IMR-90 (cell line): ENCODE measurements around the gene RAB30. TPM values are rescaled to one million over a fixed set of nuclear protein-coding genes. Genes with fewer than 3 reads are reported as not detected.

Experiments used
- ATAC-seq: fragments of 200-7000 bp; cut with Tn5 transposase; 2 replicates; pipeline ENCODE4 v1.9.1; 2020; ENCODE audit warnings: low read depth, mild to moderate bottlenecking, moderate library complexity
- BruUV-seq: library from RNA; stranded (reverse); fragments of 400-500 nt; replicated peaks from 2 replicates; lab custom pipeline; 2021; lab: Mats Ljungman, UMichigan
- CTCF ChIA-PET: fragments of 300-600 bp; formaldehyde crosslinking; extraction: SDS; loops from one replicate; lab custom pipeline; 2021; ENCODE audit warnings: antibody characterized with exemption; lab: Yijun Ruan, JAX
- POLR2A ChIA-PET: fragments of 300-600 bp; sonication (Branson Sonifier 250); formaldehyde crosslinking; loops from one replicate; lab custom pipeline; 2022; ENCODE audit warnings: antibody characterized with exemption; ENCODE audit not compliant: unreplicated experiment; lab: Charles Lee
- DNase-seq: peaks from one replicate; pipeline ENCODE4 v3.0.0; 2013
- H2AFZ ChIP-seq: replicated peaks from 2 replicates; pipeline ENCODE3; 2013; ENCODE audit warnings: low read length, mild to moderate bottlenecking; ENCODE audit not compliant: poor library complexity
- H2AK5ac ChIP-seq: 2 replicates; pipeline ENCODE4 v1.6.1; 2013; ENCODE audit warnings: low read depth, low read length, inconsistent platforms
- H2AK9ac ChIP-seq: replicated peaks from 2 replicates; pipeline ENCODE3; 2013; ENCODE audit warnings: mild to moderate bottlenecking, low read depth, low read length, moderate library complexity; ENCODE audit not compliant: poor library complexity
- H2BK120ac ChIP-seq: 2 replicates; pipeline ENCODE4 v1.6.1; 2013; ENCODE audit warnings: low read depth, low read length, inconsistent platforms
- H2BK15ac ChIP-seq: 3 replicates; pipeline ENCODE4 v1.6.1; 2013; ENCODE audit warnings: low read depth, low read length, inconsistent platforms
- H2BK20ac ChIP-seq: 2 replicates; pipeline ENCODE4 v1.6.1; 2013; ENCODE audit warnings: low read depth, mild to moderate bottlenecking, inconsistent platforms, low read length, moderate library complexity
- H2BK5ac ChIP-seq: 2 replicates; pipeline ENCODE4 v1.6.1; 2013; ENCODE audit warnings: mild to moderate bottlenecking, low read depth, low read length, inconsistent platforms; ENCODE audit not compliant: poor library complexity, severe bottlenecking
- H3K14ac ChIP-seq: replicated peaks from 2 replicates; pipeline ENCODE4 v1.6.1; 2013; ENCODE audit warnings: low read depth, low read length, inconsistent platforms
- H3K18ac ChIP-seq: 2 replicates; pipeline ENCODE4 v1.6.1; 2013; ENCODE audit warnings: low read depth, low read length, control low read depth
- H3K23ac ChIP-seq: 2 replicates; pipeline ENCODE4 v1.6.1; 2013; ENCODE audit warnings: low read depth, low read length, inconsistent platforms
- H3K27ac ChIP-seq: 2 replicates; pipeline ENCODE4 v1.5.1; 2013; ENCODE audit warnings: mild to moderate bottlenecking, control low read depth, low read length; ENCODE audit not compliant: insufficient read depth
- H3K27me3 ChIP-seq: 2 replicates; pipeline ENCODE4 v1.6.1; 2013; ENCODE audit warnings: low read length; ENCODE audit not compliant: control insufficient read depth, insufficient read depth
- H3K36me3 ChIP-seq: 2 replicates; pipeline ENCODE4 v1.6.1; 2013; ENCODE audit warnings: low read length, mixed read lengths; ENCODE audit not compliant: control insufficient read depth, insufficient read depth
- H3K4ac ChIP-seq: 2 replicates; pipeline ENCODE4 v1.6.1; 2013; ENCODE audit warnings: low read depth, low read length, inconsistent platforms
- H3K4me1 ChIP-seq: 2 replicates; pipeline ENCODE4 v1.6.1; 2013; ENCODE audit warnings: low read length, mixed read lengths; ENCODE audit not compliant: control insufficient read depth, insufficient read depth
- H3K4me2 ChIP-seq: 2 replicates; pipeline ENCODE4 v1.6.1; 2013; ENCODE audit warnings: low read depth, mild to moderate bottlenecking, control low read depth, low read length, moderate library complexity
- H3K4me3 ChIP-seq: 2 replicates; pipeline ENCODE4 v1.5.1; 2013; ENCODE audit warnings: low read depth, mild to moderate bottlenecking, control low read depth, low read length, moderate library complexity; ENCODE audit not compliant: insufficient read depth
- H3K56ac ChIP-seq: 2 replicates; pipeline ENCODE4 v1.6.1; 2013; ENCODE audit warnings: low read length, inconsistent platforms; ENCODE audit not compliant: insufficient read depth; ENCODE audit errors: extremely low read depth
- H3K79me1 ChIP-seq, 2 experiments: 2 replicates each; pipeline ENCODE4 v1.6.1; 2013; ENCODE audit warnings: low read length in 2 of 2, inconsistent platforms in 1 of 2, low read depth in 1 of 2
- H3K9ac ChIP-seq: 2 replicates; pipeline ENCODE4 v1.6.1; 2013; ENCODE audit warnings: low read depth, low read length, control low read depth
- H3K9me1 ChIP-seq: 2 replicates; pipeline ENCODE4 v1.6.1; 2013; ENCODE audit warnings: low read length, inconsistent platforms; ENCODE audit not compliant: insufficient read depth
- H3K9me3 ChIP-seq: 2 replicates; pipeline ENCODE4 v1.6.1; 2013; ENCODE audit warnings: low read length; ENCODE audit not compliant: control insufficient read depth, insufficient read depth
- H4K20me1 ChIP-seq: 2 replicates; pipeline ENCODE4 v1.6.1; 2013; ENCODE audit warnings: low read length, inconsistent platforms; ENCODE audit not compliant: insufficient read depth
- H4K5ac ChIP-seq: 2 replicates; pipeline ENCODE4 v1.6.1; 2013; ENCODE audit warnings: mild to moderate bottlenecking, low read depth, low read length, control low read depth
- H4K8ac ChIP-seq, 2 experiments: 2 replicates each; pipeline ENCODE4 v1.6.1; 2013; ENCODE audit warnings: low read depth in 2 of 2, low read length in 2 of 2, control low read depth in 1 of 2, inconsistent platforms in 1 of 2
- H4K91ac ChIP-seq: 2 replicates; pipeline ENCODE4 v1.6.1; 2013; ENCODE audit warnings: low read depth, low read length, inconsistent platforms; ENCODE audit not compliant: insufficient read depth
- BHLHE40 ChIP-seq: fragments of 150-350 bp; IDR thresholded peaks from 2 replicates; pipeline ENCODE4 v1.6.1; 2016; ENCODE audit warnings: mild to moderate bottlenecking, low read depth, low read length
- CEBPB ChIP-seq: IDR thresholded peaks from 2 replicates; pipeline ENCODE4 v1.6.1; 2012; ENCODE audit warnings: low read depth, low read length, improper control_type of control experiment
- CHD1 ChIP-seq: IDR thresholded peaks from 2 replicates; pipeline ENCODE4 v1.6.1; 2012; ENCODE audit warnings: low read depth, low read length, improper control_type of control experiment
- FOS ChIP-seq: fragments of 150-350 bp; IDR thresholded peaks from 2 replicates; pipeline ENCODE4 v1.6.1; 2016; ENCODE audit warnings: low read depth, low read length
- MAFK ChIP-seq: IDR thresholded peaks from 2 replicates; pipeline ENCODE4 v1.6.1; 2012; ENCODE audit warnings: low read depth, low read length, improper control_type of control experiment
- MAZ ChIP-seq: IDR thresholded peaks from 2 replicates; pipeline ENCODE4 v1.6.1; 2012; ENCODE audit warnings: low read depth, mild to moderate bottlenecking, low read length, improper control_type of control experiment, moderate library complexity, borderline replicate concordance
- MXI1 ChIP-seq: IDR thresholded peaks from 2 replicates; pipeline ENCODE4 v1.6.1; 2012; ENCODE audit warnings: low read depth, mild to moderate bottlenecking, low read length, moderate library complexity, borderline replicate concordance
- NFE2L2 ChIP-seq: fragments of 150-350 bp; IDR thresholded peaks from 2 replicates; pipeline ENCODE4 v1.6.1; 2016; ENCODE audit warnings: low read depth, mild to moderate bottlenecking, low read length
- POLR2A ChIP-seq: IDR thresholded peaks from 2 replicates; pipeline ENCODE4 v1.6.1; 2012; ENCODE audit warnings: mild to moderate bottlenecking, low read depth, low read length
- RAD21 ChIP-seq: IDR thresholded peaks from 2 replicates; pipeline ENCODE4 v1.6.1; 2012; ENCODE audit warnings: low read length, improper control_type of control experiment
- RCOR1 ChIP-seq: IDR thresholded peaks from 2 replicates; pipeline ENCODE4 v1.6.1; 2012; ENCODE audit warnings: mild to moderate bottlenecking, low read length, improper control_type of control experiment; ENCODE audit not compliant: insufficient replicate concordance
- RFX5 ChIP-seq: IDR thresholded peaks from 2 replicates; pipeline ENCODE4 v1.8.0; 2012; ENCODE audit warnings: low read depth, mild to moderate bottlenecking, low read length, moderate library complexity
- SMC3 ChIP-seq: fragments of 150-350 bp; IDR thresholded peaks from 2 replicates; pipeline ENCODE4 v1.6.1; 2016; ENCODE audit warnings: low read depth, mild to moderate bottlenecking, antibody characterized with exemption, low read length, moderate library complexity
- dilution Hi-C: fragments of 300-500 bp; cut with HindIII; formaldehyde crosslinking; loops from one replicate; pipeline ENCODE4 v1.14.3; 2018; ENCODE audit warnings: low sequenced_read_pairs; ENCODE audit not compliant: unreplicated experiment
- in situ Hi-C: fragments of 300-500 bp; cut with MboI; formaldehyde crosslinking; loops from 3 replicates; pipeline ENCODE4 v1.14.3; 2019; ENCODE audit warnings: low sequenced_read_pairs, inconsistent platforms, mixed read lengths
- intact Hi-C: fragments of 100-400 bp; cut with micrococcal nuclease; formaldehyde crosslinking; loops from 2 replicates; pipeline ENCODE4 v1.10.0; 2022
- polyA plus RNA-seq, 3 experiments: library from polyadenylated mRNA; depleted of rRNA; stranded (reverse); fragments of >200 nt; gene quantifications; 2 replicates each; pipeline ENCODE4 v1.2.3, GENCODE V29; 2012; ENCODE audit warnings: low replicate concordance in 1 of 3
- total RNA-seq: library from RNA; depleted of rRNA; stranded (reverse); fragments of >200 nt; gene quantifications from 2 replicates; pipeline ENCODE4 v1.2.3, GENCODE V29; 2012
- TF ChIP-seq, protein P1 (sequence below): conservative IDR thresholded peaks from 2 replicates; pipeline ENCODE4 v1.5.1; 2012; ENCODE audit warnings: mild to moderate bottlenecking, low read depth, low read length, improper control_type of control experiment
- TF ChIP-seq, protein P2 (sequence below): fragments of 150-350 bp; IDR thresholded peaks from 2 replicates; pipeline ENCODE4 v1.6.1; 2016; ENCODE audit warnings: low read depth, mild to moderate bottlenecking, low read length, moderate library complexity, borderline replicate concordance
- TF ChIP-seq, protein P3 (sequence below): fragments of 150-350 bp; IDR thresholded peaks from 2 replicates; pipeline ENCODE4 v1.6.1; 2017; ENCODE audit warnings: mild to moderate bottlenecking, antibody characterized with exemption, low read length, low read depth

Gene RAB30
- total and polyA plus RNA-seq, 2 of the 4 experiments (the other 2 are of a cell fraction): 7.2 to 25.6 TPM

DNA sequence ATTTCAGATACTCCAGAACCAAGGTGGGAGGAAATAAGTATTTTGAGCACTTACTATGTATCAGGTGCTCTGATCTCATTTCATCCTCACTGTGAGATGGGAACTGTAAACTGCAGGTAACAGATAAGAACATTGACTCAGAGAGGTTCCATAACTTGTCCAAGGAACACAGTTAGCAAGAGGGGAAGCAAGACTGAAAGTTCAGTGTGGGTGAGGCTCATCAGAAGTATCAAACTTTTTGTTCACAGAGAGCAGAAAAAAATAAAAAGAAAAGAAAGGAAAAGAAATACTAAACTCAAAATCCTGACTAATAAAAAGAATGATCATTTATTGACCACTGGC, 37.1 kb downstream of the RAB30 start:
- ChIA-PET CTCF (no interaction called here), POLR2A (no interaction called here)
- Histone ChIP-seq H3K9ac (no peak overlapping the region), H2BK15ac (no peak overlapping the region), H3K4me1 (peaks cover 6% of the 10 kb centered on the region; the same call in 1 of the 2 replicates), H3K36me3 (no peaks in the 10 kb centered on the region), H4K91ac (peak overlapping the region; percentile 6; the same call in 1 of the 2 replicates), H2BK20ac (peak overlapping the region; percentile 21; the same call in 1 of the 2 replicates), H3K9me3 (no peaks in the 10 kb centered on the region), H4K20me1 (peaks cover 13% of the 10 kb centered on the region; the same call in 1 of the 2 replicates), H3K4me3 (no peak overlapping the region), H4K5ac (no peak overlapping the region), H3K4ac (no peak overlapping the region; the same call in 1 of the 2 replicates), H3K27ac (no peak overlapping the region), H3K56ac (no peak overlapping the region), H2BK5ac (peak overlapping the region; percentile 37), H2AK5ac (no peak overlapping the region), H3K23ac (no peak overlapping the region), H3K9me1 (peaks cover 8% of the 10 kb centered on the region), H2AK9ac (no peak overlapping the region), H3K18ac (peak overlapping the region; percentile 22; the same call in 1 of the 2 replicates), H3K14ac (no peak overlapping the region), H4K8ac (peak overlapping the region in 1 of 2 experiments; percentile 31; a peak in 2 of 4 replicates), H3K4me2 (peak overlapping the region; percentile 34; the same call in 1 of the 2 replicates), H3K79me1 (peaks cover 32 to 33% of the 10 kb centered on the region in 2 experiments), H3K27me3 (no peaks in the 10 kb centered on the region), H2BK120ac (no peak overlapping the region), H2AFZ (no peak overlapping the region)
- DNase-seq (no peak), ATAC-seq (no peak)
- BruUV-seq: no TSS peak
- no peak for TF ChIP-seq MXI1
- TF ChIP-seq, protein P1, sequence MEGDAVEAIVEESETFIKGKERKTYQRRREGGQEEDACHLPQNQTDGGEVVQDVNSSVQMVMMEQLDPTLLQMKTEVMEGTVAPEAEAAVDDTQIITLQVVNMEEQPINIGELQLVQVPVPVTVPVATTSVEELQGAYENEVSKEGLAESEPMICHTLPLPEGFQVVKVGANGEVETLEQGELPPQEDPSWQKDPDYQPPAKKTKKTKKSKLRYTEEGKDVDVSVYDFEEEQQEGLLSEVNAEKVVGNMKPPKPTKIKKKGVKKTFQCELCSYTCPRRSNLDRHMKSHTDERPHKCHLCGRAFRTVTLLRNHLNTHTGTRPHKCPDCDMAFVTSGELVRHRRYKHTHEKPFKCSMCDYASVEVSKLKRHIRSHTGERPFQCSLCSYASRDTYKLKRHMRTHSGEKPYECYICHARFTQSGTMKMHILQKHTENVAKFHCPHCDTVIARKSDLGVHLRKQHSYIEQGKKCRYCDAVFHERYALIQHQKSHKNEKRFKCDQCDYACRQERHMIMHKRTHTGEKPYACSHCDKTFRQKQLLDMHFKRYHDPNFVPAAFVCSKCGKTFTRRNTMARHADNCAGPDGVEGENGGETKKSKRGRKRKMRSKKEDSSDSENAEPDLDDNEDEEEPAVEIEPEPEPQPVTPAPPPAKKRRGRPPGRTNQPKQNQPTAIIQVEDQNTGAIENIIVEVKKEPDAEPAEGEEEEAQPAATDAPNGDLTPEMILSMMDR: no peak
- no peak for TF ChIP-seq CHD1
- TF ChIP-seq, protein P2, sequence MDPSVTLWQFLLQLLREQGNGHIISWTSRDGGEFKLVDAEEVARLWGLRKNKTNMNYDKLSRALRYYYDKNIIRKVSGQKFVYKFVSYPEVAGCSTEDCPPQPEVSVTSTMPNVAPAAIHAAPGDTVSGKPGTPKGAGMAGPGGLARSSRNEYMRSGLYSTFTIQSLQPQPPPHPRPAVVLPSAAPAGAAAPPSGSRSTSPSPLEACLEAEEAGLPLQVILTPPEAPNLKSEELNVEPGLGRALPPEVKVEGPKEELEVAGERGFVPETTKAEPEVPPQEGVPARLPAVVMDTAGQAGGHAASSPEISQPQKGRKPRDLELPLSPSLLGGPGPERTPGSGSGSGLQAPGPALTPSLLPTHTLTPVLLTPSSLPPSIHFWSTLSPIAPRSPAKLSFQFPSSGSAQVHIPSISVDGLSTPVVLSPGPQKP: no peak
- TF ChIP-seq CEBPB: no peak
- no peak for TF ChIP-seq FOS
- no peak for TF ChIP-seq MAZ
- TF ChIP-seq, protein P3, sequence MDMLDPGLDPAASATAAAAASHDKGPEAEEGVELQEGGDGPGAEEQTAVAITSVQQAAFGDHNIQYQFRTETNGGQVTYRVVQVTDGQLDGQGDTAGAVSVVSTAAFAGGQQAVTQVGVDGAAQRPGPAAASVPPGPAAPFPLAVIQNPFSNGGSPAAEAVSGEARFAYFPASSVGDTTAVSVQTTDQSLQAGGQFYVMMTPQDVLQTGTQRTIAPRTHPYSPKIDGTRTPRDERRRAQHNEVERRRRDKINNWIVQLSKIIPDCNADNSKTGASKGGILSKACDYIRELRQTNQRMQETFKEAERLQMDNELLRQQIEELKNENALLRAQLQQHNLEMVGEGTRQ: no peak
- no peak for TF ChIP-seq RFX5
- no peak for TF ChIP-seq BHLHE40
- no peak for TF ChIP-seq POLR2A
- no peak for TF ChIP-seq NFE2L2
- TF ChIP-seq RAD21: no peak
- TF ChIP-seq RCOR1: no peak
- no peak for TF ChIP-seq SMC3
- TF ChIP-seq MAFK: no peak
- in situ Hi-C loops: no loop called here
- intact Hi-C loops: no loop called here
- dilution Hi-C loops: no loop called here
